Fibroblast of skin of right quadriceps (primary cell): ENCODE results near the gene SPNS3.
A peak's percentile ranks its signal among the peaks of the same experiment; 100 is the strongest.

Experiments
- DNase-seq: peaks from one replicate; pipeline ENCODE4 v3.0.0-alpha.2; 2013

Gene SPNS3

GRCh38 chr17:4433515-4434031 lies at the start of gene SPNS3:
Gene SPNS3 (plus strand): TSS chr17:4433940. CDS start chr17:4433968, 28 bp downstream.
- DNase-seq = no peak

GRCh38 chr17:4386406-4386805 lies 47.3 kb upstream of the SPNS3 start:
- DNase-seq = no peak

GRCh38 chr17:4387137-4387536 lies 46.6 kb upstream of the SPNS3 start:
- DNase-seq = no peak

- no peak for DNase-seq
Measured at GRCh38 chr17:4389079-4389478, 44.7 kb upstream of the SPNS3 start.

GRCh38 chr17:4393806-4394205 lies 39.9 kb upstream of the SPNS3 start:
- no peak for DNase-seq

- no peak for DNase-seq
Measured at GRCh38 chr17:4394208-4395110, 39.3 kb upstream of the SPNS3 start.

- no peak for DNase-seq
Measured at GRCh38 chr17:4395111-4395478, 38.6 kb upstream of the SPNS3 start.

GRCh38 chr17:4397840-4398239 lies 35.9 kb upstream of the SPNS3 start:
- no peak for DNase-seq

GRCh38 chr17:4405038-4405669 lies 28.6 kb upstream of the SPNS3 start:
- no peak for DNase-seq

GRCh38 chr17:4405699-4406098 lies 28.0 kb upstream of the SPNS3 start:
- no peak for DNase-seq

- no peak for DNase-seq
Measured at GRCh38 chr17:4406386-4406785, 27.4 kb upstream of the SPNS3 start.

GRCh38 chr17:4407216-4407615 lies 26.5 kb upstream of the SPNS3 start:
- DNase-seq = no peak

GRCh38 chr17:4407851-4408250 lies 25.9 kb upstream of the SPNS3 start:
- DNase-seq = peak; percentile 6

- DNase-seq = peak; percentile 26
Measured at GRCh38 chr17:4409659-4410058, 24.1 kb upstream of the SPNS3 start.

GRCh38 chr17:4411201-4411600 lies 22.5 kb upstream of the SPNS3 start:
- no peak for DNase-seq

GRCh38 chr17:4412933-4413831 lies 20.6 kb upstream of the SPNS3 start:
- DNase-seq = peak; percentile 81

- no peak for DNase-seq
Measured at GRCh38 chr17:4417129-4417667, 16.5 kb upstream of the SPNS3 start.

- peak; percentile 51 for DNase-seq
Measured at GRCh38 chr17:4420692-4421131, 13.0 kb upstream of the SPNS3 start.

GRCh38 chr17:4422864-4423263 lies 10.9 kb upstream of the SPNS3 start:
- no peak for DNase-seq

GRCh38 chr17:4425398-4425797 lies 8.3 kb upstream of the SPNS3 start:
- DNase-seq = no peak

- DNase-seq = no peak
Measured at GRCh38 chr17:4426499-4427208, 7.1 kb upstream of the SPNS3 start.

GRCh38 chr17:4427505-4427904 lies 6.2 kb upstream of the SPNS3 start:
- no peak for DNase-seq
